ENCODE data around the gene DNAJC3. TPM values are rescaled to one million over a fixed set of nuclear protein-coding genes. Genes with fewer than 3 reads are reported as not detected.
"Not testable (repeated sequence)": the region's sequence is repeated elsewhere in the genome, so short reads cannot be mapped to it uniquely, and the experiment has no call there.

DNAJC3 gene
- total RNA-seq, 2 donors from 2014 or later: 14.4 to 19.6 TPM

DNA sequence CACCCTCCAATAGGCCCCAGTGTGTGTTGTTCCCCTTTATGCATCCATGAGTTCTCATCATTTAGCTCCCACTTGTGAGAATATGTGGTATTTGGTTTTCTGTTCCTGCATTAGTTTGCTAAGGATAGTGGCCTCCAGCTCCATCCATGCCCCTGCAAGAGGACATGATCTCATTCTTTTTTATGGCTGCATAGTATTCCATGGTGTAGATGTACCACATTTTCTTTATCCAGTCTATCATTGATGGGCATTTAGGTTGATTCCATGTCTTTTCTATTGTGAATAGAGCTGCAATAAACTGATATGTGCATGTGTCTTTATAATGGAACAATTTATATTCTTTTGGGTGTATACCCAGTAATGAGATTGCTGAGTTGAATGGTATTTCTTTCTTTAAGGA, 112.4 kb downstream of the DNAJC3 start:
- H3K27me3 Mint-ChIP-seq; H3K9me3 Mint-ChIP-seq; H3K27ac Mint-ChIP-seq; H3K4me1 Mint-ChIP-seq; H3K4me3 Mint-ChIP-seq; ATAC-seq (replicated peaks): not testable (repeated sequence)
- peaks cover 89% of the 10 kb centered on the region for H3K36me3 Mint-ChIP-seq (ENCODE audit: low read depth)

DNA sequence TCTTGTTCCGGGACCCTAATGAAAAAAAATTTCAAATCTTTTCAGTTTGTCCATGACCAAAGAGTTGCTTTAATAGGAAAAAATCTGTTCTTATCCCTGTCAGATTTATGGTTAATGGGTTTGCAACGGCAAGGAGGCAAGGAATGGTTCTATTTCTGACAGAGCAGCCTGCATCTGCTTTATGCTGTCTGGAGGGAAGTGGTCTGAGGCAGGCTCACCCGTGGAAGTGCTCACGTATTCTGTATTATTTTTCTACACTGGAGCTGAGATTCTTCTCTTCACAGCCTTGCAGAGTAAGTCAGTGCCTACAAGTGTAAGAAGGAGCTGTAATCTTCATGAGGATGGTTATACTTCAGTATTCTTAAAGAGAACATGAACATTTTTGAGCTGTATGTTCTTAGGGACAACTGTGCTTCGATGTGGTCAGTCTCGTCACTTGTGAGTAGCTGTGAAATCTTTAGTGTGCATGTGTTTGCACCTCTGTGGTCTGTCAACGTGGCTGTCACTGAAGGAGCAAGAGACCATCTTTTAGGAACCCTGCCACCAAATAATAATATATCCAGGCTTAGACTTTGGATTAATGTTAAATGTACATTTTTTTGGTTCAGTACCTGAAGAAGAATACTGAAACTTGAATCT, 114.3 kb downstream of the DNAJC3 start:
- Mint-ChIP-seq H3K36me3 (ENCODE audit: low read depth) (peaks cover 91% of the 10 kb centered on the region), H3K4me3 (no peak overlapping the region), H3K4me1 (no peaks in the 10 kb centered on the region), H3K9me3 (no peaks in the 10 kb centered on the region), H3K27me3 (no peaks in the 10 kb centered on the region), H3K27ac (no peak overlapping the region)
- no peak for ATAC-seq (replicated peaks)

DNA sequence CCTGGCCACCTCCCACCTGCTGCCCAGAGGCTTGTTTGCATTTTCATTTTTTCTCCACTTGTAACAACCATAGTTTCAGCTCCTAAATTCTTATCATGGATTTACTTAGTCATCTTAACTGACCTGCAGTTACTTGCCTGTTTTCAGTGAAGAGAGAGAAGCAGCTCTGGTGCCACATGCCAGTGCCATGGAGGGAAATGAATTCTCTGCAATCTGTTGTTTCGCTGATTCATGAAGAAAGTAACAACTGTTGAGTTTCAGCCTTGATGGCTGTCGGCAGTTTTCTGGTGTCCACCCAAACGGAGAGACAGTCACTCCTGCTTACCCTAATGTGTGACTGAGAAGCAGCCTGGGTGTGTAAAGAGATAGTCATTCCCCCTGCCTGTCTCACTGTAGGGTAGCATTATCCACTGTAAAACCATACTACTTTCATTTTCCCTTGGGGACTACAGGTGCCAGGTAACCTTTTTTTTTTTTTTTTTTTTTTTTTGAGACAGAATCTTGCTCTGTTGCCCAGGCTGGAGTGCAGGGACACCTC, 116.1 kb downstream of the DNAJC3 start:
- H3K9me3 Mint-ChIP-seq: no peaks in the 10 kb centered on the region
- no peak for ATAC-seq (replicated peaks)

DNA sequence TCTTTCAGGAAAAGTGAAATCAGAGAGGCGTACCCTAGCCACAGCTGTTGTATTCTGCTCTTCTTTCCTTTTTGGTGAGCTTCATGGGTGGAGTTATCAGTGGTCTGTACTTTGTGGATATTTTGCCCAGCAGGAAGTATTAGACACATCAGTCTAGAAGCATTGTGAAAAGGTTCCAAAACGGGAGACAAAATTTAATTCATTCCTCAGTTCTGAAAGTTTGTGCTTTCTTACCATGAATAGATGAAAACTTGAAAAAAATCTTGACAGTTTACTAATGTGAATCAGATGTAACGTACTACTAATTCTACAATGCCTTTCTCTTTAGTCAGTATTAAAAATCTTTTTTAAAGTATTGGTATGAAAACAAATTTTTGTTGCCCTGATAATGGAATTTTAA, 116.8 kb downstream of the DNAJC3 start:
- Mint-ChIP-seq H3K27ac (no peak overlapping the region), H3K4me3 (no peak overlapping the region), H3K27me3 (no peaks in the 10 kb centered on the region), H3K36me3 (ENCODE audit: low read depth) (peaks cover 65% of the 10 kb centered on the region), H3K9me3 (no peaks in the 10 kb centered on the region), H3K4me1 (no peaks in the 10 kb centered on the region)
- no peak for ATAC-seq (replicated peaks)

More for the DNA sequence above, 116.1 kb downstream of the DNAJC3 start:
- H3K27ac Mint-ChIP-seq: no peak overlapping the region
- H3K4me3 Mint-ChIP-seq: no peak overlapping the region
- no peaks in the 10 kb centered on the region for H3K27me3 Mint-ChIP-seq
- no peaks in the 10 kb centered on the region for H3K4me1 Mint-ChIP-seq
- H3K36me3 Mint-ChIP-seq (ENCODE audit: low read depth): peaks cover 72% of the 10 kb centered on the region

DNA sequence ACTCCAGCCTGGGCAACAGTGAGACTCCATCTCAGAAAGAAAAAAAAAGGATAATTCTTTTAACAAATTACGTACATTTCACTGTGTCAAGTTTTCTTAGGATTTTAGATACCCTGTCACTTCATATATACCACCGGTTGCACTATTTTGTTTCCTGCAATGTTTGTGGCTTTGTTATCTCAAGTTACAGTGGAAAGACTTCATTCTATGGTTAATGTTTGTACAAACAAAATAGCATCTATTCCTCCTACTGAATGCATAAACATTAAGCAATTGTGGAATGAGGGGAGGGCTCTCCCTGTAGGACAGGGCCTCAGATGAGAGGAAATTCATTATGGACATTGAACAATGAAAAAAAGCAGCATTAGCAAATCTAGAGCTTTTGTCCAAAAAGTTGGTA, 120.1 kb downstream of the DNAJC3 start:
- Mint-ChIP-seq H3K9me3 (no peaks in the 10 kb centered on the region), H3K4me1 (no peaks in the 10 kb centered on the region), H3K36me3 (ENCODE audit: low read depth) (peaks cover 33% of the 10 kb centered on the region), H3K27ac (no peak overlapping the region), H3K4me3 (no peak overlapping the region), H3K27me3 (no peaks in the 10 kb centered on the region)
- ATAC-seq (replicated peaks): no peak

DNA sequence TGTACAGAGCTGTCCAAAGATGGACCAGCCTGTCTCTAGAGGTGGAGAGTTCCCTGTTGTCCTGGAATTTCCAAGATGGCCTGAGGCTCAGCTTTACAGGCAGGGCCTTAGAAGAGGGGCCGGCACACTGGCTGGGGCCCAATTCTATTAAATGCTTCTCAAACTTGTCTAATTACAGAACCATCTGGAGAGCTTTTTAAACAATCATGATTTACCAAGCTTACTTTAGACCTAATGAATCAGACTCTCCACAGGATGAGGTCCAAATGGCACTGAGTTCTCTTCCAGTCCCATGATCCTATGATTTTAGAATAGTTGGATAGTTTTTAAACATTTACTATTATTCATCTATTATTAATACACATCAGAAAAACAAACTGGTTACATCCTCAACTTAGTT, 123.5 kb downstream of the DNAJC3 start:
- Mint-ChIP-seq H3K27me3 (peaks cover 11% of the 10 kb centered on the region), H3K4me1 (no peaks in the 10 kb centered on the region), H3K27ac (no peak overlapping the region), H3K4me3 (no peak overlapping the region), H3K9me3 (no peaks in the 10 kb centered on the region), H3K36me3 (ENCODE audit: low read depth) (no peaks in the 10 kb centered on the region)
- ATAC-seq (replicated peaks): no peak

DNA sequence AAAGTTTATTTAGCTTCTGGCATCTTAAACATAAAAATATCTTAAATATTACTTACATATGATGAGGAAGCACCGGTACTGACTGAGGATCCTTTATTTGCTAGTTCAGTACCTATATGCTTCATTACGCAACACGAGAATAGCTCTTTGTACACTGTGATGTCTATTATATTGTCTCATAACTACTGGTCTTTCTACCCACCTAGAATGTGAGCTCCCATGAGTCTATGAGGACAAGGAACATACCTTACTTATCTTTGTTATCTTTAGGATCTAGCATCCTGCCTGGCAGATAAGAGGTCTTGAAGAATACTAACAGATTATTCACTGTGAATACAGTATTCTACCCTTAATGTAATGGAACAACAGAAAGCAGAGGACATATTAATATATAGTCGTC, 124.9 kb downstream of the DNAJC3 start:
- Mint-ChIP-seq H3K27me3 (peaks cover 14% of the 10 kb centered on the region), H3K4me3 (no peak overlapping the region), H3K27ac (no peak overlapping the region), H3K9me3 (no peaks in the 10 kb centered on the region), H3K36me3 (ENCODE audit: low read depth) (no peaks in the 10 kb centered on the region), H3K4me1 (no peaks in the 10 kb centered on the region)
- ATAC-seq (replicated peaks): no peak

DNA sequence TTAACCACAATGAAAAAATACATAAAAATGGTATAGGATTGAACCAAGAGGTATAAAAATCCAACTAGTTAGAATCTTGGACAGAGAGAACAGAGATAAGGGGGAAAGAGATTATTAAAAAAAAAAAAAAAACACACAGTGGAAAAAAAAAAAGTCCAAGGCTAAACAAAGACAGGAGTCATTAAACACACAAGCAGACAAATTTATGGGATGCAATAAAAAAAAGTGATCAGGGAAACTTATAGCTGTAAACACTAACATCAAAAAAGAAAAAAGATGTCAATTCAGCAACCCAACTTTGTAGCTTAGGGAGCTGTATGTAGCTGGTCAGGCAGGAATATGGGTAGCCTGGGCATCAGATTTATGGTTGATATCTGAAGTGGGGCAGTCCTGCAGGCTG, 129.0 kb downstream of the DNAJC3 start:
- H3K4me3 Mint-ChIP-seq: no peak overlapping the region
- no peak overlapping the region for H3K27ac Mint-ChIP-seq
- H3K27me3 Mint-ChIP-seq: peaks cover 38% of the 10 kb centered on the region
- H3K9me3 Mint-ChIP-seq: peaks cover 10% of the 10 kb centered on the region
- no peaks in the 10 kb centered on the region for H3K36me3 Mint-ChIP-seq (ENCODE audit: low read depth)
- no peaks in the 10 kb centered on the region for H3K4me1 Mint-ChIP-seq
- ATAC-seq (replicated peaks): no peak

DNA sequence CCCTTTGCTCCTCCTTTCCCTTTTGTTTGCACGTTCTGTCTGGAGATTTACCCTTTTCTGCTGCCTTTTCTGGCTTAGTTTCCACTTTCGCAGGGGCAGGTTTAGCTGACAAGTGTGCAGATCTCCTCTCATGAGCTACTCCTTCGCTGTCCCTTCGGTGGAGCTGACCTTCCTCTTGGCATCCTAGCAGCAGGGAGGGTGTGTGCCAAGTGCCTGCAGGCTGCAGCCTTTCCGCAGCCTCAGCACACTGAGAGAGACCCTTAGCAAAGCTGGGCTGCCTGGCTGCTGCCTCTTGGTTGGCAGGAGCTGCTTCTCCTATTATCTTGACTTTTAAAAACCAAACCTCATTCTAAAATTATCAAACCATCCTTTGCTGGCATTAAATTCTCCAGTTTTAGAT, 132.5 kb downstream of the DNAJC3 start:
- H3K36me3 Mint-ChIP-seq (ENCODE audit: low read depth): no peaks in the 10 kb centered on the region
- no peak overlapping the region for H3K27ac Mint-ChIP-seq
- no peaks in the 10 kb centered on the region for H3K4me1 Mint-ChIP-seq
- H3K9me3 Mint-ChIP-seq: peaks cover 18% of the 10 kb centered on the region
- ATAC-seq (replicated peaks): no peak
- H3K4me3 Mint-ChIP-seq: no peak overlapping the region
- peaks cover 43% of the 10 kb centered on the region for H3K27me3 Mint-ChIP-seq

DNA sequence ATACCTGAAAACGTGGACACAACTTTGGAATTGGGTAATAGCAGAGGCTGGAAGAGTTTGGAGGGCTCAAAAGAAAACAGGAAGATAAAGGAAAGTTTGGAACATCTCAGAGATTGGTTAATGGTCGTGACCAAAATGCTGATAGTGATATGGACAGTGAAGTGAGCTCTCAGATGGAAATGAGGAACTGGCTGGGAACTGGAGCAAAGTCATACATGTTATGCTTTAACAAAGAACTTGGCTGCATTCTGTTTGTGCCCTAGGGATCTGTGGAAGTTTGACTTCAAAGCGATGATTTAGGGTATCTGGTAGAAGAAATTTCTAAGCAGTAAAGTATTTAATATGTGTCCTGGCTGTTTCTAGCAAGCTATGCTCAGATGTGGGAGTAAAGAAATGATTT, 136.2 kb downstream of the DNAJC3 start:
- peaks cover 18% of the 10 kb centered on the region for H3K9me3 Mint-ChIP-seq
- H3K4me1 Mint-ChIP-seq: no peaks in the 10 kb centered on the region
- H3K27me3 Mint-ChIP-seq: peaks cover 26% of the 10 kb centered on the region
- no peak overlapping the region for H3K27ac Mint-ChIP-seq
- H3K4me3 Mint-ChIP-seq: no peak overlapping the region
- no peaks in the 10 kb centered on the region for H3K36me3 Mint-ChIP-seq (ENCODE audit: low read depth)
- ATAC-seq (replicated peaks): no peak

DNA sequence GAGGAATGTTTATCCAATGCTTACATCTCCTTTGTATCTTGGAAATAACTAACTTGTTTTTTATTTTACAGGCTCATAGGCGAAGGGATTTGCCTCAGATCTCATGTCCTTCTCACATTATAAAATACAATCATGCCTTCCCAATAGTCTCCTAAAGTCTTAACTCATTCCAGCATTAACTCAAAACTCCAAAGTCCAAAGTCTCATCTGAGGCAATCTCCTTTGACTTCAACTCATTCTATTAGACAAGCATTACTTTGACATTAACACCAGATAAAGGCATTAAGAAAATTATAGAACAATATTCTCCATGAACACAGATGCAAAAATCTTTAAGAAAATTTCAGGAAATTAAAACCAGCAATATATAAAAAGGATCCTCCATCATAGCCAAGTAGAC, 137.6 kb downstream of the DNAJC3 start:
- Mint-ChIP-seq H3K27ac (no peak overlapping the region), H3K4me1 (no peaks in the 10 kb centered on the region), H3K27me3 (peaks cover 19% of the 10 kb centered on the region), H3K36me3 (ENCODE audit: low read depth) (no peaks in the 10 kb centered on the region), H3K4me3 (no peak overlapping the region), H3K9me3 (peaks cover 15% of the 10 kb centered on the region)
- no peak for ATAC-seq (replicated peaks)

DNA sequence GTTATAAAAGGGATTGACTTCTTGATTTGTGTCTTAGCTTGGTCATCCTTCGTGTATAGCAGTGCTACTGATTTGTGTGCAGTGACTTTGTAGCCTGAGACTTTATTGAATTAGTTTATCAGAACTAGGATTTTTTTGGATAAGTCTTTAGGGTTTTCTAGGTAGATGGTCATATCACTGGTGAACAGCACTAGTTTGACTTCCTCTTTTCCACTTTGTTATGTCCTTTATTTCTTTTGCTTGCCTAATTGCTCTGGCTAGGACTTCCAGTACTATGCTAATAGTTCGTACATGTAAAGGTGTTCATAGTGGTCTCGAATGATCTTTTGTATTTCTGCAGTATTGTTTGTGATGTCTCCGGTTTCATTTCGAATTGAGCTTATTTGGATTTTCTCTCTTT, 145.4 kb downstream of the DNAJC3 start:
- Mint-ChIP-seq H3K9me3 (no peaks in the 10 kb centered on the region), H3K4me3 (no peak overlapping the region), H3K27me3 (peaks cover 22% of the 10 kb centered on the region), H3K36me3 (ENCODE audit: low read depth) (no peaks in the 10 kb centered on the region), H3K4me1 (no peaks in the 10 kb centered on the region), H3K27ac (no peak overlapping the region)
- ATAC-seq (replicated peaks): no peak

DNA sequence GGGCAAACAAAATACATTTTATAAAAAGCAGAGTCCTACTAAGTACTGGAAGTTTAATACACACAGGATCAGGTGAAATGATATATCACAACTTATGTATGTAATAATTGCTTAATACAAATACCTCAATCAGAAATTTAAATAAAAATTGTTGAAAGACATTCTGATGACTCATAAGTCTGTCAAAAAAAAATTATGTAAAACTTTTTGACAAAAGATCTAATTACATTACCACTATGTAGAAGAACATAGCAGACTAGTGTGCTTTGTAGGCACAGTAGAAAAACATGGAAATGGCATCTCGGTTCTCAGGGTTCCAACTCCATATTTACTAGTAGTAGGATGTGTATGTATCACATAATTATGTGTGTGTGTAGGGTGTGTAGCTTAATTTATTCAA, 156.2 kb downstream of the DNAJC3 start:
- no peak for ATAC-seq (replicated peaks)
- no peak overlapping the region for H3K4me3 Mint-ChIP-seq
- H3K36me3 Mint-ChIP-seq (ENCODE audit: low read depth): no peaks in the 10 kb centered on the region
- no peaks in the 10 kb centered on the region for H3K9me3 Mint-ChIP-seq
- peaks cover 29% of the 10 kb centered on the region for H3K27me3 Mint-ChIP-seq
- no peaks in the 10 kb centered on the region for H3K4me1 Mint-ChIP-seq
- H3K27ac Mint-ChIP-seq: no peak overlapping the region

DNA sequence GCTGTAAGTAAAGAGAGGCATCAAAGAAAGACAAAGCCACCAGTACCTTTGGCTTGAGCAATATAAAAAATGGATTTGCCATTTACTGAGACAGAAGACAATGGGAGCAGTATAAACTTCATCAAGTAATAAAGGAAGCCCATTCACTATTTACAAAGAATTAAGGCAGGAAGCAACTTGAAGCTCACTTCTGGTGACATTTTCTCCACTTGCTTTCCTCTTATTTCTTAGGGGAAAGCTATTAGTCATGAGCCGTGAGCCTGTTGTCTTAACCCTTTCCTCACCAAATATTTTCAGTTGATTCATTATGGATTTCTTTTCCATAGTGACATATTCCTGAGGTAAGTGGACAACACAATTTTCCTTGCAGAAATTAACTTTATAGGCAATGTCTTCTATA, 156.8 kb downstream of the DNAJC3 start:
- Mint-ChIP-seq H3K9me3 (peaks cover under 1% of the 10 kb centered on the region), H3K27me3 (peaks cover 29% of the 10 kb centered on the region), H3K27ac (no peak overlapping the region), H3K4me1 (no peaks in the 10 kb centered on the region), H3K36me3 (ENCODE audit: low read depth) (no peaks in the 10 kb centered on the region), H3K4me3 (no peak overlapping the region)
- no peak for ATAC-seq (replicated peaks)

DNA sequence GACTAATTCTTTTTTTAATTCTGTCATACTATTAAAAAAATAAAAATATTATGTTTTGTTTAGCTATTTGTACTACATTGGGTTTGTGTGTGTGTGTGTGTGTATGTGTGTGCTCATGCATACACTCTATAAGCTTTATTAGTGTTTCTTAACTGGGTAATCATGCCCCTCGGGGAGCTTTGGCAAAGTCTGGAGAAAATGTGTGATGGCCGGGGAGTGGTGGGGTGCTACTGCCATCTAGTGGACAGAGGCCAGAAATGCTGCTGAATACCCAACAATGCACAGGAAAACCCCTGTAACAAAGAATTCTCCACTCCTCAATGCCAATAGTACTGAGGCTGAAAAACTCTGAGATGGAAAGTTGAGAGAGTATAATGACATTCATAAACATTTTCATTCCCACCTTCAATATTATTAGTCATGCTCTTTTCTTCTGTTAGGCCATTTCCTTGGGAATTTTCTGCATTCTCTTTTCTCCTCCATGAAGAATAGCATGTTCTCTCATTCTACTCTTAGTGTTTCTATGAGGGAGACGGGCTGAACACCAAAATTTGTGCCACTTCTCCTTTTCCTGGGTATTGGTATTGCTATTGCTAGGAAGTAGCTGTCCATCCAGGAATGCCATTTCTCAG, 157.3 kb downstream of the DNAJC3 start:
- H3K36me3 Mint-ChIP-seq (ENCODE audit: low read depth): no peaks in the 10 kb centered on the region
- no peaks in the 10 kb centered on the region for H3K4me1 Mint-ChIP-seq
- peaks cover 34% of the 10 kb centered on the region for H3K27me3 Mint-ChIP-seq
- no peak overlapping the region for H3K27ac Mint-ChIP-seq
- H3K9me3 Mint-ChIP-seq: peaks cover 6% of the 10 kb centered on the region
- ATAC-seq (replicated peaks): peak; percentile 62
- no peak overlapping the region for H3K4me3 Mint-ChIP-seq
